BLaER1 (cell line): ENCODE measurements around the gene VEGFA.

Experiments used
- H3K27ac ChIP-seq: shearing (Covaris generic); formaldehyde crosslinking; 2 replicates; pipeline ENCODE4 v1.8.1; 2022
- H3K27me3 ChIP-seq: shearing (Covaris generic); formaldehyde crosslinking; 2 replicates; pipeline ENCODE4 v1.8.1; 2022
- H3K36me3 ChIP-seq: shearing (Covaris generic); formaldehyde crosslinking; 2 replicates; pipeline ENCODE4 v1.8.1; 2022
- H3K4me1 ChIP-seq: shearing (Covaris generic); formaldehyde crosslinking; 2 replicates; pipeline ENCODE4 v1.8.1; 2022
- H3K4me2 ChIP-seq: shearing (Covaris generic); formaldehyde crosslinking; 2 replicates; pipeline ENCODE4 v1.8.1; 2022
- H3K4me3 ChIP-seq: shearing (Covaris generic); formaldehyde crosslinking; 2 replicates; pipeline ENCODE4 v1.8.1; 2022
- H3K9ac ChIP-seq: shearing (Covaris generic); formaldehyde crosslinking; 2 replicates; pipeline ENCODE4 v1.8.1; 2022
- H3K9me3 ChIP-seq: shearing (Covaris generic); formaldehyde crosslinking; 2 replicates; pipeline ENCODE4 v1.8.1; 2022
- H4K20me1 ChIP-seq: shearing (Covaris generic); formaldehyde crosslinking; 2 replicates; pipeline ENCODE4 v1.8.1; 2022
- Cebpa-rat ChIP-seq: shearing (Covaris generic); IDR thresholded peaks from 2 replicates; pipeline ENCODE4 v1.8.1; 2022

Gene VEGFA

GRCh38 chr6:43738877-43739641 is 31.0 kb upstream of the VEGFA start:
- no peaks in the 10 kb centered on the region for H4K20me1 ChIP-seq
- no peak for TF ChIP-seq Cebpa-rat
- no peak overlapping the region for H3K4me3 ChIP-seq
- peaks cover 14% of the 10 kb centered on the region for H3K4me1 ChIP-seq
- no peak overlapping the region for H3K4me2 ChIP-seq
- no peaks in the 10 kb centered on the region for H3K36me3 ChIP-seq
- H3K27ac ChIP-seq = no peak overlapping the region
- H3K9me3 ChIP-seq = no peaks in the 10 kb centered on the region
- H3K9ac ChIP-seq = no peak overlapping the region
- no peaks in the 10 kb centered on the region for H3K27me3 ChIP-seq

DNA sequence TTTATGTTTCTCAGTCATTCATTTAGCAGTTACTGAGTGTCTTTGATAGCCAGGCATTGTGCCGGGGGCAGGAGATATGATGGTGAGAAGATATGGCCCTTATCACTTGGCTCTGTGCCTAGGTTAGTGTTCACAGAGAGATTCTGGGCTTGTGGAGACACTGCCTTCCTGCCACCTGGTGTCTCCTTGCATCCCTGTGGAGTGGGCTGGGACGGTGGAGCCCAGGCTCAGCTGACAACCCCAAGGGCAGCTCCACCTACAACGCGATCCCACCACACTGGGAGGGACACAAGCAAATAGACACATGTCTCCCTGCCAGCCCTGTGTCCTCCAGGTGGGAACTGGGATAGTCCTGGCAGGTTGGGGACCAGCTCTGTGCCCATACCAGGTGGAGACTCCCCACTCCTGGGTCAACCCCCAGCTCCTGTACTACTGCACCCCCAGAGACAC is 30.3 kb upstream of the VEGFA start:
- no peak overlapping the region for H3K4me3 ChIP-seq
- H3K27me3 ChIP-seq = no peaks in the 10 kb centered on the region
- no peak for TF ChIP-seq Cebpa-rat
- H3K27ac ChIP-seq = no peak overlapping the region
- H3K4me1 ChIP-seq = peaks cover 8% of the 10 kb centered on the region
- H3K9ac ChIP-seq = no peak overlapping the region
- no peak overlapping the region for H3K4me2 ChIP-seq
- H3K9me3 ChIP-seq = no peaks in the 10 kb centered on the region
- H3K36me3 ChIP-seq = no peaks in the 10 kb centered on the region
- no peaks in the 10 kb centered on the region for H4K20me1 ChIP-seq

GRCh38 chr6:43740321-43740960 is 29.6 kb upstream of the VEGFA start:
- no peak overlapping the region for H3K4me2 ChIP-seq
- H3K27me3 ChIP-seq = no peaks in the 10 kb centered on the region
- H3K4me3 ChIP-seq = no peak overlapping the region
- H3K27ac ChIP-seq = no peak overlapping the region
- H3K4me1 ChIP-seq = peaks cover 6% of the 10 kb centered on the region; the same call in 1 of the 2 replicates
- H3K36me3 ChIP-seq = no peaks in the 10 kb centered on the region
- H4K20me1 ChIP-seq = no peaks in the 10 kb centered on the region
- no peak overlapping the region for H3K9ac ChIP-seq
- no peak for TF ChIP-seq Cebpa-rat
- H3K9me3 ChIP-seq = no peaks in the 10 kb centered on the region

GRCh38 chr6:43740961-43741764 is 28.8 kb upstream of the VEGFA start:
- Histone ChIP-seq H3K4me1 (peaks cover 8% of the 10 kb centered on the region), H3K27ac (no peak overlapping the region), H3K27me3 (no peaks in the 10 kb centered on the region), H3K9me3 (no peaks in the 10 kb centered on the region), H3K36me3 (no peaks in the 10 kb centered on the region), H3K4me2 (no peak overlapping the region), H4K20me1 (no peaks in the 10 kb centered on the region), H3K9ac (no peak overlapping the region), H3K4me3 (no peak overlapping the region)
- no peak for TF ChIP-seq Cebpa-rat

DNA sequence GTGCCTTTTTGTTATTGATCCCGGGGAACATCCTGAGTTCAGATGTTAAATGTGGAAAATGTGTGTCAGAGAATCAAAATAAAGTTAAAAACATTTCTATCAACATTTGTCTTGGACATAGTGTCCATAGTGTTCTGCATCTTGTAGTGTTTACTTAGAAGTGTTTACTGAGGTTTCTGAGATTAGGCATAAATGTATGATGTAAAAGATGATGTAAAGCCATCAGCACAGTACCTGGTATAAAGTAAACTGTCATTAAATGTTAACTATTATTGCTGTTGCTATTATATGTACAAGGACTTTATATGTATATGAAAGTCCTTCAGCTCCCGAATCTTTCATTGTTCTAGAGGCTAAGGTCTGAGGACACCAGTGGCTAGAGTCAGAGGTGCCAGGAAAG is 28.2 kb upstream of the VEGFA start:
- Histone ChIP-seq H3K27ac (no peak overlapping the region), H3K4me2 (no peak overlapping the region), H3K4me1 (peaks cover 13% of the 10 kb centered on the region), H3K9me3 (no peaks in the 10 kb centered on the region), H3K36me3 (no peaks in the 10 kb centered on the region), H4K20me1 (no peaks in the 10 kb centered on the region), H3K27me3 (no peaks in the 10 kb centered on the region), H3K9ac (no peak overlapping the region), H3K4me3 (no peak overlapping the region)
- no peak for TF ChIP-seq Cebpa-rat

DNA sequence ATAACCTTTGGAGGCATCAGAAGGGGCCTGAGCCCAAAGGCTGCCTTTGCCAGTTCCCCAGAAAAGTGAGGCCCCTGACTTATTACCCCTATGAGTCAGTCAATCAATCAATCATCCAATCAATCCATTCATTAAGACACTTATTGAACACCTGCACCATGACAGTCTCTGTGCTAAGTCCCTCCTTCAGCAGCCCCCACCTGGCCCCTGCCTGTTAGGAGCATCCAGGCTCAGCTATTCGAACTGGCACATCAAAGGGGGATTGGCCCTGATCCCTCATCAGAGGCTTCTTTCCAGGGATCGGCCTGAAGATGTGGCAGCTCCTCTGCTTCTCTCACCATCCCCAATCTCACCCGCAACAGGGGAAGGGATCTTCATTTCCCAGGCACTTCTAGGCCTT is 27.7 kb upstream of the VEGFA start:
- H3K27ac ChIP-seq = no peak overlapping the region
- no peak overlapping the region for H3K4me3 ChIP-seq
- H3K36me3 ChIP-seq = no peaks in the 10 kb centered on the region
- no peak overlapping the region for H3K9ac ChIP-seq
- no peak overlapping the region for H3K4me2 ChIP-seq
- H3K9me3 ChIP-seq = no peaks in the 10 kb centered on the region
- no peaks in the 10 kb centered on the region for H4K20me1 ChIP-seq
- peaks cover 13% of the 10 kb centered on the region for H3K4me1 ChIP-seq
- TF ChIP-seq Cebpa-rat = no peak
- no peaks in the 10 kb centered on the region for H3K27me3 ChIP-seq

DNA sequence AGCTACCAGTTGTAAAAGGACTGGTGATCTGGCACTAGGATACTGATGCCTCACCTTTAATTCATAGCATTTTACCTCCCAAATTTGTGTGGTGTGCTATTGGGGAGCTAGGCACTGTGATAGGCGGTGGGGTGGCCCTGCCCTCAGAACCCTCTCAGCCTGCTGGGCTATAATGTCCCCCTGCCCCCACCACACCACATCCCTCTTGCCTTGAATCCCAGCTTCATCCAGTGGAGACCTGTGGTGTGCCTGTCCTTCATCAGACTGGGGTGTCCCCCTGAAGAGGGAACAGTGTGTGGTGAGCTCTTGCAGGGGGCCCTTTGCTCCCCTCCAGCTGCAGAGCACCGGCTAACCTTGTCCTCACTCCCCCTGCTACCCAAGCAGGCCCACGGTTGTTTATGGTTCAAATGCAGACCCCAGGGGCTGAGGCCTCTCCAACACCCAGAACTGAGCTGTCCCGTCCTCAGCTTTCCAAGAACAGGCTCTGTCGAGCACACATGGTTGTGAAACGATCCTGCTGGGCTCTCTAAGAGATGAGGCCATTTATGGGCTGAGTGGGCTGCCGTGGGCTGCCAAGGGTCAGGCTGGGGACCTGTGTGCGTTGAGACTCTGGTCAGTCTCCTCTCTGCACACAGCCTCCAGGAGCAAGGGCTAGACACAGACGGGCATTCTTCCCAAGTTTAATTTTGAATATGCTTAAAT is 26.9 kb upstream of the VEGFA start:
- no peak for TF ChIP-seq Cebpa-rat
- H3K27me3 ChIP-seq = no peaks in the 10 kb centered on the region
- peaks cover 8% of the 10 kb centered on the region for H3K4me1 ChIP-seq
- no peaks in the 10 kb centered on the region for H3K36me3 ChIP-seq
- no peak overlapping the region for H3K27ac ChIP-seq
- no peak overlapping the region for H3K4me2 ChIP-seq
- no peak overlapping the region for H3K4me3 ChIP-seq
- H3K9ac ChIP-seq = no peak overlapping the region
- no peaks in the 10 kb centered on the region for H3K9me3 ChIP-seq
- no peaks in the 10 kb centered on the region for H4K20me1 ChIP-seq

DNA sequence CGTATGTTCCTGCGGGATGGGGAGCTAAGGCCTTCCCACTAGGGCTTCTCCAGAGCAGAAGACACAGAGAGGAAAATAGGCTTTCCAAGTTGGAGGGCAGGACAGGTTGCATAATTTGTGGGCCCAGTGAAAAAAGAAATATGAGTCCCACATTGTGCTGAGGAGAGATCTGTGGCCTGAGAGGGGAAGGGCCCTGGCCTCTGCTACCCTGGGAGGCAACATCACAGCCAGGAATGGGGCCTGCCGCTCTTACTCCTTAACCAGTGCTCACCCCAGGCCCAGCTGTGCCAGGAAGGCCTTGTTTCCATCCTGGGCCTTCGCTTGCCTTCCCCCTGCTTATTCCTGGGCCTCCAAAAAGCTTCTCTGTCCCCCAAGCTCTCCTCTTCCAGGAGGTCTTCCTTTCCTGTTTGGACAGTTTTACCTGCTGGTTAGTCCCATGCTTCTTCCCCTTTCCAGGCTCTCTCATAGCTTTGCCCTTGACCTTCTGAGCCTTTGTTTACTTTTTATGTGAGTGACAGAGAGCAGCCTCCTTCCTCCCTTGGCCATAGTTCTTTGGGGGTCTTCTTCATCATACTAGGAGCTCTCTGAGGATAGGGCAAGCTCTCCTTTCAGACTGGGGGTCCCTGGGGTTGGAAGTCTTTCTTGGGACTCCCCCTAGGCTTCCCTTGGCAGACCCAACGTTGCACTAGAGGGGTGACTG is 26.2 kb upstream of the VEGFA start:
- Histone ChIP-seq H3K36me3 (no peaks in the 10 kb centered on the region), H3K9ac (no peak overlapping the region), H3K27ac (no peak overlapping the region), H3K27me3 (no peaks in the 10 kb centered on the region), H4K20me1 (no peaks in the 10 kb centered on the region), H3K9me3 (no peaks in the 10 kb centered on the region), H3K4me3 (no peak overlapping the region), H3K4me2 (no peak overlapping the region), H3K4me1 (peaks cover 8% of the 10 kb centered on the region)
- no peak for TF ChIP-seq Cebpa-rat

DNA sequence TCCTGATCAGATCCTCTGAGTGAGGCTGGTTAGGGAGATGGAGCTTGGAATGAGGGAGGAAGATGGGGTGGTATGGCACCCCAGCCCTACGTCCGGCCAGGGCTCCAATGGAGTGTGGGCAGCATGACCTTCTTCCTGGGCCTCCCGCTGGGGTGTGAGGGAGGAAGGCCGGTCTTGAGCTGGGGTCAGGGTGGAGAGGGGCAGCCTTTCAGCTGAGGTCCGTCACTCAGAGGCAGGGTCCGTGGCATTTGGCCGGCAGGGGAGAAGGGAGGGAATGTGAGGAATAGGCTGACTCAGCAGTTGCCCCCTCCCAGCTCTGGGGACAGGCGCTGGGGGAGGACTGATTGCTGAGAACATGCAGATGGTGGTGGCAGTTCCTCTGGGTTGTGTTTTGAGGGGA is 25.5 kb upstream of the VEGFA start:
- no peak overlapping the region for H3K9ac ChIP-seq
- no peaks in the 10 kb centered on the region for H4K20me1 ChIP-seq
- H3K36me3 ChIP-seq = no peaks in the 10 kb centered on the region
- TF ChIP-seq Cebpa-rat = no peak
- peaks cover 8% of the 10 kb centered on the region for H3K4me1 ChIP-seq
- no peak overlapping the region for H3K4me2 ChIP-seq
- H3K9me3 ChIP-seq = no peaks in the 10 kb centered on the region
- no peak overlapping the region for H3K27ac ChIP-seq
- no peak overlapping the region for H3K4me3 ChIP-seq
- H3K27me3 ChIP-seq = no peaks in the 10 kb centered on the region
